ENCODE results near the gene ASIP. TPM values are rescaled to one million over a fixed set of nuclear protein-coding genes. Genes with fewer than 3 reads are reported as not detected.
"Not testable (repeated sequence)": the region's sequence is repeated elsewhere in the genome, so short reads cannot be mapped to it uniquely, and the experiment has no call there.

Gene ASIP
- total and polyA plus RNA-seq, 7 donors = 0.06 to 0.68 (median 0.40) TPM; not detected in 4

DNA sequence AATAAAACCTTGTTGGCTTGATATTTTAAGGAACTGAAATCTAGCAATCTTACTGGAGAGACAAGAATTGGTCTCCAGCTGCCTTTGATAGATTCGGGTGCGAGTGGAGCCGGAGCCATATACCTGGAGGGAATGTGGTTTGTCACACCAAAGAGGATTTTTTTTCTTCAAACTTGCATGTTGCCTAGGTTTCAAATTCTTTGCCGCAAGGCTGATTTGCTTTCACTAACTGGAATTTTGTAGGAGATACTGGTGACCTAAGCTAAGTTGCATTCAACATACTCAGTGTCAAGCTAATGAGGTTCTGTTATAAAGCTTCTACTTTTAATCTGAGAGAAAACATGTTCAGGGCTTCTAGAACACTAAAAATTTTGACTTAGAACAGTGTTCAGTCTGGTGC, 39.7 kb upstream of the ASIP start:
- TF ChIP-seq, protein P1, sequence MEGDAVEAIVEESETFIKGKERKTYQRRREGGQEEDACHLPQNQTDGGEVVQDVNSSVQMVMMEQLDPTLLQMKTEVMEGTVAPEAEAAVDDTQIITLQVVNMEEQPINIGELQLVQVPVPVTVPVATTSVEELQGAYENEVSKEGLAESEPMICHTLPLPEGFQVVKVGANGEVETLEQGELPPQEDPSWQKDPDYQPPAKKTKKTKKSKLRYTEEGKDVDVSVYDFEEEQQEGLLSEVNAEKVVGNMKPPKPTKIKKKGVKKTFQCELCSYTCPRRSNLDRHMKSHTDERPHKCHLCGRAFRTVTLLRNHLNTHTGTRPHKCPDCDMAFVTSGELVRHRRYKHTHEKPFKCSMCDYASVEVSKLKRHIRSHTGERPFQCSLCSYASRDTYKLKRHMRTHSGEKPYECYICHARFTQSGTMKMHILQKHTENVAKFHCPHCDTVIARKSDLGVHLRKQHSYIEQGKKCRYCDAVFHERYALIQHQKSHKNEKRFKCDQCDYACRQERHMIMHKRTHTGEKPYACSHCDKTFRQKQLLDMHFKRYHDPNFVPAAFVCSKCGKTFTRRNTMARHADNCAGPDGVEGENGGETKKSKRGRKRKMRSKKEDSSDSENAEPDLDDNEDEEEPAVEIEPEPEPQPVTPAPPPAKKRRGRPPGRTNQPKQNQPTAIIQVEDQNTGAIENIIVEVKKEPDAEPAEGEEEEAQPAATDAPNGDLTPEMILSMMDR (IDR thresholded peaks at IDR 0.05) = no peak
- Histone ChIP-seq H3K27ac (no peak overlapping the region), H3K9me3 (no peaks in the 10 kb centered on the region), H3K4me3 (no peak overlapping the region), H3K36me3 (ENCODE audit: insufficient read depth in 1 of 2, low read depth in 1 of 2) (no peaks in the 10 kb centered on the region), H3K27me3 (ENCODE audit: insufficient read depth in 3 of 3, low read length in 2 of 3) (no peaks in the 10 kb centered on the region), H3K4me1 (no peaks in the 10 kb centered on the region)
- WGBS, 3 donors = 77 to 80% (median 80%) methylated on average over 4 of the region's 4 CpGs
- intact Hi-C loops (cut with DNase I) = no loop called here
- DNase-seq = no peak
- ATAC-seq = no peak

DNA sequence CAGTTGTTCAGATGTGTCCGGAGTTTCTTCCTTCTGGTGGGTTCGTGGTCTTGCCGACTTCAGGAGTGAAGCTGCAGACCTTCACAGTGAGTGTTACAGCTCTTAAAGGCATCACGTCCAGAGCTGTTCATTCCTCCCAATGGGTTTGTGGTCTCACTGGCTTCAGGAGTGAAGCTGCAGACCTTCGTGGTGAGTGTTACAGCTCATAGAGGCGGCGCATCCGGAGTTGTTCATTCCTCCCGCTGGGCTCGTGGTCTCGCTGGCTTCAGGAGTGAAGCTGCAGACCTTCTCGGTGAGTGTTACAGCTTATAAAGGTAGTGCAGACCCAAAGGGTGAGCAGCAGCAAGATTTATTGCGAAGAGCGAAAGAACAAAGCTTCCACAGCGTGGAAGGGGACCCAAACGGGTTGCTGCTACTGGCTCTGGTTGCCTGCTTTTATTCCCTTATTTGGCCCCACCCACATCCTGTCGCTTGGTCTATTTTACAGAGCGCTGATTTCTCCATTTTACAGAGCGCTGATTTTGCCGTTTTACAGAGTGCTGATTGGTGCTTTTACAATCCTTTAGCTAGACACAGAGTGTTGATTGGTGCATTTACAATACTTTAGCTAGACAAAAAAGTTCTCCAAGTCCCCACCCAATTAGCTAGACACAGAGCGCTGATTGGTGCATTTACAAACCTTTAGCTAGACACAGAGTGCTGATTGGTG, 35.9 kb upstream of the ASIP start:
- intact Hi-C loops (cut with DNase I) = not testable (repeated sequence)

DNA sequence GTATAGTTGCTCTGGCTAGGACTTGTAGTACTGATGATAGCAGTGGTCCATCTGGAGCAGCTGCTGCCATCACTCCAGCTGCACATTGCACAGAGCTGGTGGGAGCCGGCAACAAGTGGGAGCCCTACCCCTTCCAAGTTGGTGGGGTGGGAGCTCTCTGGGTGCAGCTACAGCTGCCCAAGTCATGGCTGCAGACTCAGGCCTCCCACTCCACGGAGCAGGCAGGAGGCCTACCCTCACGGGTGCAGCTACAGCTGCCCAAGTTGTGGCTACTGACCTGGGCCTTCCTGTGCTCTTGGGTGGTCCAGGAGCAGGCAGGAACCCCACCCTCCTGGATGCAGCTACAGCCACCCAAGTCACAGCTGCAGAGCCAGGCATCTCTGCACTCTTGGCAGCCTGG, 32.1 kb upstream of the ASIP start:
- TF ChIP-seq, protein P1 (IDR thresholded peaks at IDR 0.05) = no peak
- peaks cover 11% of the 10 kb centered on the region for H3K9me3 ChIP-seq
- H3K36me3 ChIP-seq (ENCODE audit: insufficient read depth in 1 of 2, low read depth in 1 of 2) = no peaks in the 10 kb centered on the region
- WGBS, 3 donors = 20 to 33% (median 31%) methylated on average over 3 of the region's 3 CpGs
- H3K27me3 ChIP-seq (ENCODE audit: insufficient read depth in 3 of 3, low read length in 2 of 3) = no peaks in the 10 kb centered on the region
- H3K27ac ChIP-seq = no peak overlapping the region
- DNase-seq (no peak), ATAC-seq (no peak)
- H3K4me3 ChIP-seq = no peak overlapping the region
- intact Hi-C loops (cut with DNase I) = no loop called here
- H3K4me1 ChIP-seq = no peaks in the 10 kb centered on the region

More for the DNA sequence above, 35.9 kb upstream of the ASIP start:
- not testable (repeated sequence) for H3K27ac ChIP-seq; DNase-seq; H3K4me1 ChIP-seq; H3K9me3 ChIP-seq; H3K4me3 ChIP-seq; ATAC-seq; H3K36me3 ChIP-seq (ENCODE audit: insufficient read depth in 1 of 2, low read depth in 1 of 2); H3K27me3 ChIP-seq (ENCODE audit: insufficient read depth in 3 of 3, low read length in 2 of 3)
- 70 to 75% (median 71%) methylated on average over 21 of the region's 21 CpGs for WGBS, 3 donors

DNA sequence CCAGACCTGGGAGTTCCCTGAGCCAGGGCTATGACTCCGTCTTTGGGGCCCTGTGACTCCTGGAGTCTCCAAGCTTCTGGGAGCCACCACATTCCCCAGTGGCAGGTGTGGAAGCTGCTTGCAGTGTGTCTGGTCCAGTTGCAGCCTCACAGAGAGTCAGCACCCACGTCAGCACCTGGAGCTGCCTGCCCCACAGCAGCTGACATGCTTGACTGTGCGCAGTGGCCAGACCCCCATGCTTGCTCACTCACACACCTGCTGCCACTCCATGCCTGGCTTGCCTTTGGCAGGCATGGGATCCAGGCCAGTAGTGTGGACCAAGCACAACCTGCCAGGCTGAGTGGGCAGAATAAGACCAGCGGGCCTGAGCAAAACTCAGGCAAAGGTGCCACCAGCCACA, 31.0 kb upstream of the ASIP start:
- 71 to 82% (median 79%) methylated on average over 4 of the region's 4 CpGs for WGBS, 3 donors
- no peaks in the 10 kb centered on the region for H3K36me3 ChIP-seq (ENCODE audit: insufficient read depth in 1 of 2, low read depth in 1 of 2)
- intact Hi-C loops (cut with DNase I) = no loop called here
- H3K4me3 ChIP-seq = no peak overlapping the region
- no peak for ATAC-seq
- peaks cover 11% of the 10 kb centered on the region for H3K9me3 ChIP-seq
- DNase-seq = no peak
- no peaks in the 10 kb centered on the region for H3K27me3 ChIP-seq (ENCODE audit: insufficient read depth in 3 of 3, low read length in 2 of 3)
- peaks cover 2% of the 10 kb centered on the region for H3K4me1 ChIP-seq
- TF ChIP-seq, protein P1 (IDR thresholded peaks at IDR 0.05) = no peak
- H3K27ac ChIP-seq = no peak overlapping the region

DNA sequence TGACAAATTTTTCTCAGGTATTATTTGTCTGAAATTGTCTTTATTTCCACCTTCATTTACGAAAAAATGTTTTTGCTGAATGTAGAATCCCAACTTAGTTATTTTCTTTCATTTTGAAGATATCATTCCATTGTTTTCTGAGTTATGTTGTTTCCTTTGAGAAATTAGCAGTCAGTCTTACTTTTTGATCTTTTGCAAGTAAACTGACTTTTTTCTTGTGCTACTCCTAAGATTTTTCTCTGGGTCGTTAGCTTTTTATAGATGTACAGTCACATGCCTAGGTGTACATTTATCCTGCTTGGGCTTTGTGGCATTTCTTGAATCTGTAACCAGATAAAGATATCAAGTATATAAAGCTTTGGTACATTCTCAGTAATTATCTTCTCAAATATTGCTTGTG, 29.6 kb upstream of the ASIP start:
- 73 to 84% (median 80%) methylated on average over 2 of the region's 2 CpGs for WGBS, 3 donors
- no peak for ATAC-seq
- H3K27me3 ChIP-seq (ENCODE audit: insufficient read depth in 3 of 3, low read length in 2 of 3) = no peaks in the 10 kb centered on the region
- intact Hi-C loops (cut with DNase I) = no loop called here
- no peak overlapping the region for H3K4me3 ChIP-seq
- peaks cover 11% of the 10 kb centered on the region for H3K4me1 ChIP-seq
- H3K27ac ChIP-seq = no peak overlapping the region
- no peak for DNase-seq
- TF ChIP-seq, protein P1 (IDR thresholded peaks at IDR 0.05) = no peak
- peaks cover 11% of the 10 kb centered on the region for H3K9me3 ChIP-seq
- H3K36me3 ChIP-seq (ENCODE audit: insufficient read depth in 1 of 2, low read depth in 1 of 2) = no peaks in the 10 kb centered on the region
